K562 (cell line): ENCODE data around the gene AKT2. TPM values are rescaled to one million over a fixed set of nuclear protein-coding genes. Genes with fewer than 3 reads are reported as not detected.
A peak's percentile ranks its signal among the peaks of the same experiment; 100 is the strongest.

Source experiments
- DIDO1 ChIP-seq: fragments of 450-650 bp; IDR thresholded peaks from 2 replicates; pipeline ENCODE4 v1.6.1; 2016; ENCODE audit warnings: low read depth, missing biosample characterization, missing genetic modification characterization
- ETV1 ChIP-seq: fragments of 450-650 bp; conservative IDR thresholded peaks from 2 replicates; pipeline ENCODE4 v1.6.1; 2016; ENCODE audit warnings: missing genetic modification characterization, control low read depth, low read depth, missing compliant biosample characterization
- EWSR1 ChIP-seq: fragments of 450-650 bp; IDR thresholded peaks from 2 replicates; pipeline ENCODE4 v1.6.1; 2018; ENCODE audit warnings: borderline replicate concordance, mild to moderate bottlenecking, low read depth, moderate library complexity; ENCODE audit not compliant: partially characterized antibody
- MAFF ChIP-seq: IDR thresholded peaks from 2 replicates; pipeline ENCODE4 v1.6.1; 2012; ENCODE audit warnings: low read length, improper control_type of control experiment
- MIER1 ChIP-seq: fragments of 450-650 bp; IDR thresholded peaks from 2 replicates; pipeline ENCODE4 v1.6.1; 2016; ENCODE audit warnings: antibody characterized with exemption, mild to moderate bottlenecking, low read depth
- NONO ChIP-seq, 2 experiments: fragments of 200-400 bp in 1 of 2; fragments of 450-650 bp in 1 of 2; formaldehyde crosslinking in 1 of 2; IDR thresholded peaks; 2 replicates each; pipeline ENCODE4 v1.6.1; 2017; ENCODE audit warnings: low read depth in 2 of 2, mild to moderate bottlenecking in 2 of 2, moderate library complexity in 2 of 2, low read length in 1 of 2
- OTX1 ChIP-seq: fragments of 450-650 bp; formaldehyde crosslinking; IDR thresholded peaks from 2 replicates; pipeline ENCODE4 v1.4.0; 2022; ENCODE audit warnings: mild to moderate bottlenecking
- POLR2AphosphoS5 ChIP-seq: IDR thresholded peaks from 2 replicates; pipeline ENCODE4 v1.6.1; 2011; ENCODE audit warnings: mild to moderate bottlenecking, low read depth, low read length, moderate library complexity; ENCODE audit not compliant: control insufficient read depth, insufficient read depth
- RAD51 ChIP-seq: fragments of 450-650 bp; IDR thresholded peaks from 2 replicates; pipeline ENCODE4 v1.7.1; 2016; ENCODE audit warnings: low read depth, mild to moderate bottlenecking, borderline replicate concordance
- RBFOX2 ChIP-seq: fragments of 200-400 bp; formaldehyde crosslinking; IDR thresholded peaks from 2 replicates; pipeline ENCODE4 v1.6.1; 2017; ENCODE audit warnings: low read depth, mild to moderate bottlenecking, low read length, moderate library complexity
- SMC3 ChIP-seq: conservative IDR thresholded peaks from 2 replicates; pipeline ENCODE4 v1.6.1; 2011; ENCODE audit warnings: low read depth, low read length, improper control_type of control experiment; ENCODE audit not compliant: insufficient read depth
- U2AF2 ChIP-seq: fragments of 200-400 bp; formaldehyde crosslinking; optimal IDR thresholded peaks from 2 replicates; pipeline ENCODE3; 2017; ENCODE audit warnings: low read depth, mild to moderate bottlenecking, low read length
- ZFP36 ChIP-seq: fragments of 150-350 bp; IDR thresholded peaks from 2 replicates; pipeline ENCODE4 v1.6.1; 2018; ENCODE audit warnings: low read length, low read depth; ENCODE audit not compliant: partially characterized antibody
- polyA plus RNA-seq, 8 experiments: library from polyadenylated mRNA; depleted of rRNA in 4 of 8; stranded (reverse) in 5 of 8; unstranded in 3 of 8; fragments of >200 nt; fragmentation: Nextera tagmentation in 2 of 8; fragmentation: Illumina TruSeq in 1 of 8; extraction: Ambion mirVana in 2 of 8; extraction: Trizol in 1 of 8; gene quantifications; 2 replicates each; pipeline versions ENCODE4 v1.2.1 to v1.2.3, GENCODE V29; 2011 to 2014; ENCODE audit warnings: inconsistent platforms in 1 of 8, missing spikeins in 1 of 8
- total RNA-seq, 7 experiments: library from RNA; depleted of rRNA in 6 of 7; stranded (reverse); fragments of >200 nt in 6 of 7; fragmentation: Illumina TruSeq in 2 of 7; extraction: Trizol in 2 of 7; gene quantifications; 2 replicates each; pipeline versions ENCODE4 v1.2.1 to v1.2.3, GENCODE V29; 2011 to 2021; ENCODE audit warnings: low replicate concordance in 1 of 7
- TF ChIP-seq, protein P1 (sequence below): sonication (generic); formaldehyde crosslinking; IDR thresholded peaks from 2 replicates; pipeline ENCODE4 v1.8.0; 2023; ENCODE audit warnings: missing genetic modification reagents, mild to moderate bottlenecking, borderline replicate concordance
- TF ChIP-seq, protein P2 (sequence below): IDR thresholded peaks from 2 replicates; pipeline ENCODE4 v1.6.1; 2011; ENCODE audit not compliant: insufficient read length; ENCODE audit errors: extremely low read depth
- TF ChIP-seq, protein P3 (sequence below): fragments of 200-800 bp; sonication (Bioruptor generic); IDR thresholded peaks from 2 replicates; pipeline ENCODE4 v1.6.1; 2017; ENCODE audit warnings: missing genetic modification characterization, missing compliant biosample characterization
- TF ChIP-seq, protein P4 (sequence below): fragments of 450-650 bp; IDR thresholded peaks from 2 replicates; pipeline ENCODE4 v1.6.1; 2016

AKT2 gene
- total and polyA plus RNA-seq, 9 of the 15 experiments (the other 6 are each of a cell fraction or from before 2014, with no cell fraction given), result 1.1 to 132 (median 67.7) TPM

DNA sequence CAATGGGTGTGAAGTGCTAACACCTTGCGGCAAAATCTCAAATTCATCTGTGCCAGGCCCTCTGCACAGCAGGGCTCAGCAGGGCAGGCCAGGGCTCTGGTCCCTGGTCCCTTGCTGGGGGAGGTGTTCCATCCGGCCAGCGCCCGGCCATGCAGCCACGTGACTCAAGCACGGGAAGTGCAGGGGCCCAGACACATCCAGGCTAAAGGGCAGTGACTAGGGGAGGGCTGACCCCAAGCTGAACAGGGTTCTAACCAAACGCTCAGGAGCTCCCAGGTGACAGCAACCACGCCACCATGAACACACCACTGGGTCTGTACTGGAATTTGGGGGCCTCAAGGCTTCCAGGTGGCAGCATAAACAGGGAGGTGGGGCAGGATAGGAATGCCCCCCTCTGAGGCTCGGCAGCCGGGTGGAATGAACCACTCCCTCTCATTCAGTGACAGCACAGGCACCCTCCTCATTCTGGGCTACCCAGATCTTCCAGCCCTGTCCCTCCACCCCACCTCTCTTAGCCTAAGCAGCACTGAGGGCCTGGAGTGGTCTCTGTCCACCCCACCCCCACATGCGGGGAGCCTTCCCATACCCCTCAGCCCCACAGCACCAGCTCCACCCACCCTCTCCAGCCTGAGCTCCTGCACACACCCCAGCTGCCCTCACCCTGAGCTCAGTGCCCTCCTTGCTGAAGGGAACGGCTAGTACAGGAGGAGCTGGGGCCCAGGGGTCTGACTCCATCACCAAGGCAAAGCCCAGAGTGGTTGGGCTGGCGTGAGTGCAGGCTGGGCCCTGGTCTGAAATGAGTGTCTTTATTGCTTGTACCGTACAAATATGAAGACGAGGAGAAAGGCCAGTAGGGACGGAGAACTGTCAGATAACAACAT lies 53.4 kb downstream of the AKT2 start (continued):
- TF ChIP-seq, protein P1, sequence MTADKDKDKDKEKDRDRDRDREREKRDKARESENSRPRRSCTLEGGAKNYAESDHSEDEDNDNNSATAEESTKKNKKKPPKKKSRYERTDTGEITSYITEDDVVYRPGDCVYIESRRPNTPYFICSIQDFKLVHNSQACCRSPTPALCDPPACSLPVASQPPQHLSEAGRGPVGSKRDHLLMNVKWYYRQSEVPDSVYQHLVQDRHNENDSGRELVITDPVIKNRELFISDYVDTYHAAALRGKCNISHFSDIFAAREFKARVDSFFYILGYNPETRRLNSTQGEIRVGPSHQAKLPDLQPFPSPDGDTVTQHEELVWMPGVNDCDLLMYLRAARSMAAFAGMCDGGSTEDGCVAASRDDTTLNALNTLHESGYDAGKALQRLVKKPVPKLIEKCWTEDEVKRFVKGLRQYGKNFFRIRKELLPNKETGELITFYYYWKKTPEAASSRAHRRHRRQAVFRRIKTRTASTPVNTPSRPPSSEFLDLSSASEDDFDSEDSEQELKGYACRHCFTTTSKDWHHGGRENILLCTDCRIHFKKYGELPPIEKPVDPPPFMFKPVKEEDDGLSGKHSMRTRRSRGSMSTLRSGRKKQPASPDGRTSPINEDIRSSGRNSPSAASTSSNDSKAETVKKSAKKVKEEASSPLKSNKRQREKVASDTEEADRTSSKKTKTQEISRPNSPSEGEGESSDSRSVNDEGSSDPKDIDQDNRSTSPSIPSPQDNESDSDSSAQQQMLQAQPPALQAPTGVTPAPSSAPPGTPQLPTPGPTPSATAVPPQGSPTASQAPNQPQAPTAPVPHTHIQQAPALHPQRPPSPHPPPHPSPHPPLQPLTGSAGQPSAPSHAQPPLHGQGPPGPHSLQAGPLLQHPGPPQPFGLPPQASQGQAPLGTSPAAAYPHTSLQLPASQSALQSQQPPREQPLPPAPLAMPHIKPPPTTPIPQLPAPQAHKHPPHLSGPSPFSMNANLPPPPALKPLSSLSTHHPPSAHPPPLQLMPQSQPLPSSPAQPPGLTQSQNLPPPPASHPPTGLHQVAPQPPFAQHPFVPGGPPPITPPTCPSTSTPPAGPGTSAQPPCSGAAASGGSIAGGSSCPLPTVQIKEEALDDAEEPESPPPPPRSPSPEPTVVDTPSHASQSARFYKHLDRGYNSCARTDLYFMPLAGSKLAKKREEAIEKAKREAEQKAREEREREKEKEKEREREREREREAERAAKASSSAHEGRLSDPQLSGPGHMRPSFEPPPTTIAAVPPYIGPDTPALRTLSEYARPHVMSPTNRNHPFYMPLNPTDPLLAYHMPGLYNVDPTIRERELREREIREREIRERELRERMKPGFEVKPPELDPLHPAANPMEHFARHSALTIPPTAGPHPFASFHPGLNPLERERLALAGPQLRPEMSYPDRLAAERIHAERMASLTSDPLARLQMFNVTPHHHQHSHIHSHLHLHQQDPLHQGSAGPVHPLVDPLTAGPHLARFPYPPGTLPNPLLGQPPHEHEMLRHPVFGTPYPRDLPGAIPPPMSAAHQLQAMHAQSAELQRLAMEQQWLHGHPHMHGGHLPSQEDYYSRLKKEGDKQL (CRISPR knock-in tag), result no peak
- TF ChIP-seq MIER1 (no peak), RAD51 (peak; percentile 93), RBFOX2 (peak; percentile 58), POLR2AphosphoS5 (0 out of 2 replicates have a peak, but pooled peaks have one; percentile 15), NONO (IDR thresholded peaks at IDR 0.05; ENCODE audit: low read depth in 2 of 2, low read length in 1 of 2) (no peak), MAFF (no peak), SMC3 (no peak), U2AF2 (no peak), OTX1 (CRISPR knock-in tag) (no peak), DIDO1 (tag) (no peak), ETV1 (tag) (peak; percentile 85), ZFP36 (no peak), EWSR1 (no peak)
- TF ChIP-seq, protein P2, sequence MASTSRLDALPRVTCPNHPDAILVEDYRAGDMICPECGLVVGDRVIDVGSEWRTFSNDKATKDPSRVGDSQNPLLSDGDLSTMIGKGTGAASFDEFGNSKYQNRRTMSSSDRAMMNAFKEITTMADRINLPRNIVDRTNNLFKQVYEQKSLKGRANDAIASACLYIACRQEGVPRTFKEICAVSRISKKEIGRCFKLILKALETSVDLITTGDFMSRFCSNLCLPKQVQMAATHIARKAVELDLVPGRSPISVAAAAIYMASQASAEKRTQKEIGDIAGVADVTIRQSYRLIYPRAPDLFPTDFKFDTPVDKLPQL, result no peak
- TF ChIP-seq, protein P3, sequence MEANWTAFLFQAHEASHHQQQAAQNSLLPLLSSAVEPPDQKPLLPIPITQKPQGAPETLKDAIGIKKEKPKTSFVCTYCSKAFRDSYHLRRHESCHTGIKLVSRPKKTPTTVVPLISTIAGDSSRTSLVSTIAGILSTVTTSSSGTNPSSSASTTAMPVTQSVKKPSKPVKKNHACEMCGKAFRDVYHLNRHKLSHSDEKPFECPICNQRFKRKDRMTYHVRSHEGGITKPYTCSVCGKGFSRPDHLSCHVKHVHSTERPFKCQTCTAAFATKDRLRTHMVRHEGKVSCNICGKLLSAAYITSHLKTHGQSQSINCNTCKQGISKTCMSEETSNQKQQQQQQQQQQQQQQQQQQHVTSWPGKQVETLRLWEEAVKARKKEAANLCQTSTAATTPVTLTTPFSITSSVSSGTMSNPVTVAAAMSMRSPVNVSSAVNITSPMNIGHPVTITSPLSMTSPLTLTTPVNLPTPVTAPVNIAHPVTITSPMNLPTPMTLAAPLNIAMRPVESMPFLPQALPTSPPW (CRISPR knock-in tag), result peak; percentile 75
- TF ChIP-seq, protein P4, sequence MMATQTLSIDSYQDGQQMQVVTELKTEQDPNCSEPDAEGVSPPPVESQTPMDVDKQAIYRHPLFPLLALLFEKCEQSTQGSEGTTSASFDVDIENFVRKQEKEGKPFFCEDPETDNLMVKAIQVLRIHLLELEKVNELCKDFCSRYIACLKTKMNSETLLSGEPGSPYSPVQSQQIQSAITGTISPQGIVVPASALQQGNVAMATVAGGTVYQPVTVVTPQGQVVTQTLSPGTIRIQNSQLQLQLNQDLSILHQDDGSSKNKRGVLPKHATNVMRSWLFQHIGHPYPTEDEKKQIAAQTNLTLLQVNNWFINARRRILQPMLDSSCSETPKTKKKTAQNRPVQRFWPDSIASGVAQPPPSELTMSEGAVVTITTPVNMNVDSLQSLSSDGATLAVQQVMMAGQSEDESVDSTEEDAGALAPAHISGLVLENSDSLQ, result no peak
